ENCODE results near the gene ENTHD1.

The ENTHD1 gene

DNA sequence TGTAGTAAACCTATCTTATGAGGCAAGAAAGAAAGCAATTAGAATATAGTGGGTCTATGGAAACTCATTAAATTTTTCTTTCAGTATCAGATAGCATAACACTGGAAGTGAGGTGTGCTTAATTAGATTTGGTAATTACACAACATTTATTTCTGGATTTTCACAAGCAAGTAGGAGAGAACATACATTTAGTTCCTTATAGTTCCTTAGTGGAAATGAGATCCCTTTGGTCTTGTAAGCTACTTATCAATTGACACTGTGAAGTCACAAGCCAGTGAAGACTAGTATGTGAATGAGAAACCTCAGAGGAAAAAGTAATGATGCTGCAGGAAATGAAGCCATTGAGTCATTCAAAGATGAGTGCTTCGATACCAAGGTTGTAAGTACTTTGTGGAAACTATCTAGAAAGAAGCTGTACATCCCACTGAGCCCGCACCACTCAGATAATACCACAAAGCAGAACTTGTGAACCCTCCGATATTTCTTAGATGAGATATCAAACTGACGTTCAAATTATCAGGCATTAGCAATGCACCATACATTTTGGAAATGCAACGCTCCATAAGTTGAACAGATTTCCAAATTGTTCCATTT, 53.5 kb downstream of the ENTHD1 start:
- no peak for DNase-seq

DNA sequence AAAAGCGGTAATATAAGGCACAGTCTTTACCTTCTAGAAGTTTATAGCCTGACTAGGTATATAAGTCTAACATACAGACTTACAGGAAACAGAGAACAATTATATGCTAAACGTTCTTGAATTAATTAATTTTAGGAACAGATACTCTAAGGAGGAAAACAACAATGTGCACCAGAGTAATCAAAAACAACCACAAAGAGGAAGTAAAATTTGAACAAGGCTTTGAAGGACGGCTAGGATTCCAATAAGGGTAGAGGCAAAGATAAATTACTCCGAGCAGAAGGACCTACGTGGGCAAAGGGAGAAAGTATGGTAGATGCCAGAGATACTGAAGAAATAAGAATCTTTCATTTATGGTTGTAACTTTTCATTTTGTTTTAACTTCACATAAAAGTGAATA, 54.4 kb downstream of the ENTHD1 start:
- no peak for DNase-seq

DNA sequence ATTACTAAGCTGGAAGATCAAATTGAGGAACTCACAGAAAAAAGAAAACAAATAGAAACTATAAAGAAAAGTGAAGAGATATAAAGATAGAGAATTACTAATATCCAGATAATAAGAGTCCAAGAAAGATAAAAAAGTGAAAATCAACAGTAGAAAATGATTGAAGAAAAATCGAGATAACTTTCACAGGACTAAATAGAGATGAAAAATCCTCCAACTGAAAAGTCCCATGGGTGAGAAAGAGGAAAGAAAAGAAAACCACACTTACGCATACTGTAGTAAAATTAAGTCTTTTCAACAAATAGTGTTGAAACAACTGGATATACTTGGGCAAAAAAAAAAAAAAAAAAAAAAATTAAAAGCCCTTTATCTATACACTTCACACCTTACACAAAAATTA, 60.0 kb downstream of the ENTHD1 start:
- no peak for DNase-seq

DNA sequence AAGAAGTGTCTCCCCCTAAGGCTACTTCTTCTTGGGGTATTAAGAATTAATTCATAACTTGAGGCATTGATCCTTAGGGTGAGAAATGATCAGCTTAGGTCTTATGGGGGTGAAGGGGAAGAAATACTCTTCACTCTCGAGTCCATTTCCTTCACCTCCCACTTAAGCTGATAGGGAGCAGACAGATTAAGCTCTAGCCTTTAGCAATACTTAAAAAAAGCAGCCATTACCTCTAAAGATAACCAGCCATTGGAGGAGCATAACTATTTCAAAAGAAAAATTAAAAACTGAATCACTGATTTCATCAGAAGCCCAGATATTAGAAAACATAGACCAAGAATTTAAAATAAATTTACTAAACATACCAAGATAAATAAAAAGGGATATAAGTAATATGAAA, 60.5 kb downstream of the ENTHD1 start:
- DNase-seq = no peak

DNA sequence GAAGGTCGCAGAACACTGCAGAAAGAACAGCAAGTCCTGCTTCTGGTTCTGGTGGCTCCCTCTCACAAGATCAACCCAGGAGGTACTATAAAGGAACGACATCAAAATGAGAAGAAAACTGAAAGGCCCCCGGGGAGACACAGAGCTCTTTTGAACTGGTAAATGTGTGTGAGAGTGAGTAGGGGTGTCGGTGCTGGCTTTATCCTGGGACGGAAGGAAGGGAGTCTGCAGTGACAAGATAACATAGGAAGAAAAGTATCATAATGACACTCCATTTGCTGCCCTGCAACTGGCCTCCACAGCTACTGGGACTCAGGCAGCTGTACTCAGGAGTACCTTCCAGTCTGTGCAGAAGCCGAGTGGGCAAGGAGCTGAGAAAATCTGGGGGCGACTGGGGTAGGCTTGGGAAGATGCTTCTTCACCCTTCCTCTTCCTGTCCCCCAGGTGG, 60.9 kb downstream of the ENTHD1 start:
- DNase-seq = no peak

- no peak for DNase-seq
These were observed 67.9 kb downstream of the ENTHD1 start for GRCh38 chr22:39825661-39826102.

- no peak for DNase-seq
These were observed 72.6 kb downstream of the ENTHD1 start for GRCh38 chr22:39821008-39821407.

- no peak for DNase-seq
These were observed 73.3 kb downstream of the ENTHD1 start for GRCh38 chr22:39820256-39820655.

- no peak for DNase-seq
These were observed 74.1 kb downstream of the ENTHD1 start for GRCh38 chr22:39819429-39819828.

- DNase-seq = no peak
These were observed 75.5 kb downstream of the ENTHD1 start for GRCh38 chr22:39818094-39818493.

DNA sequence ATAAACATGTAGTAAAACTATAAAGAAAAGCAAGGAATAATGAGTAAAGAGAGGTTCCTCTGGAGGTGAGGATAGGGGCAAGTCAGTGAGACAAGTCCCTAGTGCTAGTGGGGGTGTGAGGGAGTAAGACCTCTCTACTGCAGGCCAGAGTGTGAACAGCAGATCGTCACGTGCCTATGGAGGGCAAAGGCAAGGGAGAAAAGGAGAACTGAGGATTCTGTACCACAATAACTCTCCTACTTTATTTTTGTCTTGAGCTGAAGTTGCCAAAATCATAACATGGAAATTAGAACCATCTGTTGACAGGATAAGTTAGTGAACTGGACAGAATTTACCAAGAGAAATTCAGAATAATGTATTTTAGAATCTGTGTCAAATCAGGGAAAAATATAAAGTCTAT, 77.6 kb downstream of the ENTHD1 start:
- DNase-seq = no peak

DNA sequence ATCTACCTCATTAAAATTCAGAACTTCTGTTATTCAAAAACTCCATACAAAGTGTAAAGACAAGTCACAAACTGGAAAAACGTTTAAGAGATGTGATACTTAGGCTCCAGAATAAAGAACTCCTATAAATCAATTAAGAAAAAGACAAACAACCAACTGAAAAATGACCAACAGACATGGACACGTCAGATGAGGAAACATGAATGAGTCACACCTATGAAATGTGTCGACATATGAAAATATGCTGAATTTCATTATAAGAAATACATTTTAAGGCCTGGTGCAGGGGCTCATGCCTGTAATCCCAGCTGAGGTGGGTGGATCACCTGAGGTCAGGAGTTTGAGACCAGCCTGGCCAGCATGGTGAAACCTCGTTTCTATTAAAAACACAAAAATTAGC, 78.7 kb downstream of the ENTHD1 start:
- DNase-seq = no peak

DNA sequence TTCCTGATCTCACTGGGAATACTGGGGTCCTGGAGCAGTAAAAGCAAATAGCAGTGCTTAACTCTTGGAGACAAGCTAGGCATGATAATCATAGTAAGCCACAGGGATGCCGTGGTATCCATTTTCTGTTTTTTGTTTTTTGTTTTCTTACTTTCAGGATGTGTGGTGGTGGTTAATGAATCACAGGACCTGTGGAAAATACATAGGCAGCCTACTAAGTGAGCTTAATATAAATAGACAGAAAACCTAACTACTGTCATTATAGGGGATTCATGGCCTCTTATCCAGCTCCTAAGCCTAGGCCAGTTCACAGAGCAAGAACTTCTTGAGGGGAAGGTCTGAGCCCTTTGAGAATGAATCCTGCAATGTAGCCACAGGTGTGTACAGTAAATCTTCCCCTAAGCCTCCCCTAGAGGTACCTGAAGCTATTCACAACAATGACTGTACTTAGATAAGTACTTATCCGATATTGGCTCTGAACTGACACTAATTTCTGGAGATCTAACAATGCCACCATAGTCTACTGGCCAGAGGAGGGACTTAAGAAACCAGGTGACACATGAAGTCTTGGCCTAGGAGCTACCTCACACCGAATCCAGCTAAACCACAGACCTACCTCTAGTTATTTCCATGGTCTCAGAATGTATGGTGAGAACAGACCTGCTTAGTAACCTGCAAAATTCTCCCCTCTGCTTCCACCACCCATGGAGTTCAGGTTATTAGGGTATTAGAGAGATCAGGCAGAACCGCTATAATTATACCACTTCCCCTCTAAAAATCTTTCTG, 83.6 kb downstream of the ENTHD1 start:
- DNase-seq = no peak

- no peak for DNase-seq
These were observed 85.5 kb downstream of the ENTHD1 start for GRCh38 chr22:39808081-39808480.

- DNase-seq = no peak
These were observed 87.5 kb downstream of the ENTHD1 start for GRCh38 chr22:39806109-39806508.

GRCh38 chr22:39805117-39805516, 88.4 kb downstream of the ENTHD1 start:
- no peak for DNase-seq

DNA sequence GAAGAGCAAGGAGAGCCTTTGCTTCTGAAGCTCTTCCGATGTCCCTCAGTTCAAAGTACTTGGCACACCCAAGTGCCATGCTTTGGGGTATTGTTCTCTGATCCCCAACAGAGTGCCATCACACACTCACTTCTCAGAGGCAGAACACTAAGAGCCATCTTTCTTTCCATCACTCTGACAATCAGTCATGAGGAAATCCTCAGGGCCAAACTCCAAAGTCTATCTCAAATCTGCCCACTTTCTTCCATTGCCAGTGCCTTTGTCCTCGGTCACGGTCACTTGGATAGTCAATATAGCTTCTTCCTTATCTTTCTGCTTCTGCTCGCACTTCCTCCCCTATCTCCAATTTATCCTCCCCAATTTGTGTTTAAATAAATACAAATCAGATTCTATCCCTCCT, 90.9 kb downstream of the ENTHD1 start:
- no peak for DNase-seq

GRCh38 chr22:39800790-39801520, 92.6 kb downstream of the ENTHD1 start:
- DNase-seq = peak; percentile 90

- no peak for DNase-seq
These were observed 95.9 kb downstream of the ENTHD1 start for GRCh38 chr22:39797528-39798147.

GRCh38 chr22:39789788-39790187, 103.8 kb downstream of the ENTHD1 start:
- DNase-seq = no peak

- no peak for DNase-seq
These were observed 108.3 kb downstream of the ENTHD1 start for GRCh38 chr22:39785232-39785631.

DNA sequence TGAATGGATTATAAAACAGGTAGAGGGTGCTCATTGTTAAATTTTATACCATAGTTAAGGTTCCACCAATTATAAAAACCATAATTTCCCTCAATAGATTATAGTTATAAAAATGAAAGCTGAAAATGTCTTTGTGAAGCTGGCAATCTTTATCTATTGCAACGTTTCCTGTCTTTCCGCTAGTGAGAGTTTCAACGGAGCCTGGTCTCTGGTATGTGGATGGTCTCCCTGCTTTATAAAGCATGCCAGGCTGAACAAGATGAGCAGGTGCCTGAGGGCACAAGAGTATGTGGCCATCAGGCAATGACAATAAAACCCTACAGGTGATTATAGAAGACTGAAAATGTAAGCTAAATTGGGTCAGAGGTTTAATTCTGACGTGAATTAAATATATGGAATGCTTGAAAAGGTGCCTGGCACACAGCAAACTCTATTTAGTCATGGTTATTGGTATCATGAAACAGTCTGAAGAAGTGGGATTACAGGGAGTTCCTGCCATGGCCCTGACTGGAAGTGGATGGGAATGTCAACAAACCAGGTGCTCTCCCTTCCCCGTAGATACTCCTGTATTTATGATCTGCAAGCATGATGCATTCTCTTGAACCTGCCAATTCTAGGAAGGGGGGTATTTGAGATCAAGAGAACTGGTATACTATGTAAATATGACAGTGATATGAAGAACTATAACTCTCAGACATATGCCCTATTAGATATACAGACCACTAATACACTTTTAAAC, 115.7 kb downstream of the ENTHD1 start:
- DNase-seq = peak; percentile 55
